A549 treated with AZD2906 at 1 μM for 4 hours (cell line): Measurements from ENCODE around the gene UTP11. TPM values are rescaled to one million over a fixed set of nuclear protein-coding genes. Genes with fewer than 3 reads are reported as not detected.

Source experiments
- total RNA-seq: library from RNA; stranded (reverse); fragments of 200-300 nt; extraction: Qiagen RNA extraction; gene quantifications from 5 replicates; pipeline ENCODE4 v1.2.3, GENCODE V29; 2022

The UTP11 gene
- 37.0 to 67.7 TPM (median 39.6 TPM) in 5 replicates for total RNA-seq

GRCh38 chr1:38012363-38013226 is at the start of gene UTP11:
TSS of gene UTP11 (plus strand) at chr1:38012734. CDS start at chr1:38012803, 69 bp downstream.

GRCh38 chr1:38005195-38006007 is 7.1 kb upstream of the UTP11 start, which contains the start of gene FHL3:
TSS of gene FHL3 (minus strand) at chr1:38005514. CDS start at chr1:37999412, 6,102 bp downstream.

GRCh38 chr1:38046333-38046883 is 33.9 kb downstream of the UTP11 start, which contains the start of gene POU3F1:
TSS of gene POU3F1 (minus strand) at chr1:38046793. CDS start at chr1:38046743, 50 bp downstream.

Other genes with a start within 250 kb of the UTP11 start
- 0.95 to 1.4 TPM (median 1.1 TPM) in 5 replicates for gene EPHA10, start 247.6 kb upstream of the UTP11 start, total RNA-seq
- 21.2 to 26.5 TPM (median 25.0 TPM) in 5 replicates for gene MANEAL, start 218.9 kb upstream of the UTP11 start, total RNA-seq
- 35.9 to 71.1 TPM (median 57.7 TPM) in 5 replicates for gene C1orf122, start 204.9 kb upstream of the UTP11 start, total RNA-seq
- gene YRDC, start 204.5 kb upstream of the UTP11 start, total RNA-seq, result 11.3 to 18.7 TPM (median 16.4 TPM) in 5 replicates
- 4.1 to 5.4 TPM (median 4.5 TPM) in 5 replicates for gene MTF1, start 153.1 kb upstream of the UTP11 start, total RNA-seq
- gene INPP5B, start 65.7 kb upstream of the UTP11 start, total RNA-seq, result 4.0 to 4.9 TPM (median 4.1 TPM) in 5 replicates
- 44.8 to 91.7 TPM (median 49.7 TPM) in 5 replicates for gene SF3A3, start 22.7 kb upstream of the UTP11 start, total RNA-seq
- gene FHL3, start 7.2 kb upstream of the UTP11 start, total RNA-seq, result 9.8 to 11.6 TPM (median 10.8 TPM) in 5 replicates
- gene POU3F1, start 34.1 kb downstream of the UTP11 start, total RNA-seq, result 0.03 to 0.06 TPM in 2 of 5 replicates, not detected in the others